ENCODE data around the gene SHC4. TPM values are rescaled to one million over a fixed set of nuclear protein-coding genes. Genes with fewer than 3 reads are reported as not detected.

SHC4 gene
- total RNA-seq, 6 donors from 2014 or later, result under 0.01 to 0.59 (median 0.20) TPM; not detected in 2

GRCh38 chr15:48798319-48798718, 165.4 kb downstream of the SHC4 start:
- DNase-seq (no peak), ATAC-seq (ENCODE audit: low FRiP score in 2 of 2) (no peak)
- no peaks in the 10 kb centered on the region for H3K9me3 ChIP-seq
- 74 to 86% methylated on average over 1 of the region's 1 CpG for WGBS, 2 donors
- H3K4me1 ChIP-seq, result peaks cover 0 to 21% (median 11%) of the 10 kb centered on the region in 4 donors
- no peak overlapping the region for H3K4me3 ChIP-seq
- no peak overlapping the region for H3K27ac ChIP-seq
- H3K36me3 ChIP-seq, result no peaks in the 10 kb centered on the region
- TF ChIP-seq EP300 (IDR thresholded peaks at IDR 0.05) (no peak), POLR2AphosphoS5 (IDR thresholded peaks at IDR 0.05) (no peak), POLR2A (IDR thresholded peaks at IDR 0.05) (no peak), CTCF (IDR thresholded peaks at IDR 0.05) (no peak)
- H3K27me3 ChIP-seq, result no peaks in the 10 kb centered on the region

- TF ChIP-seq POLR2AphosphoS5 (IDR thresholded peaks at IDR 0.05), result no peak
- peak in 1 of 4 donors; percentile 22 for TF ChIP-seq EP300 (IDR thresholded peaks at IDR 0.05)
- no peak overlapping the region for H3K4me3 ChIP-seq
- peak overlapping the region in 1 of 4 donors; percentile 14 for H3K27ac ChIP-seq
These were observed 166.8 kb downstream of the SHC4 start for GRCh38 chr15:48796930-48797329.

GRCh38 chr15:48796521-48796920, 167.2 kb downstream of the SHC4 start:
- H3K27ac ChIP-seq, result peak overlapping the region in 1 of 4 donors; percentile 14
- TF ChIP-seq POLR2AphosphoS5 (IDR thresholded peaks at IDR 0.05) (no peak), POLR2A (IDR thresholded peaks at IDR 0.05) (no peak), EP300 (IDR thresholded peaks at IDR 0.05) (no peak), CTCF (IDR thresholded peaks at IDR 0.05) (no peak)
- WGBS, 2 donors, result 83 to 95% methylated on average over 3 of the region's 3 CpGs
- peaks cover 0 to 4% (median 0%) of the 10 kb centered on the region in 4 donors for H3K36me3 ChIP-seq
- ATAC-seq (ENCODE audit: low FRiP score in 2 of 2) (no peak), DNase-seq (no peak)
- no peaks in the 10 kb centered on the region for H3K27me3 ChIP-seq
- peaks cover 0 to 21% (median 11%) of the 10 kb centered on the region in 4 donors for H3K4me1 ChIP-seq
- H3K9me3 ChIP-seq, result no peaks in the 10 kb centered on the region
- H3K4me3 ChIP-seq, result no peak overlapping the region

More at GRCh38 chr15:48796930-48797329, 166.8 kb downstream of the SHC4 start:
- ATAC-seq (ENCODE audit: low FRiP score in 2 of 2) (peak; percentile 33 to 67), DNase-seq (no peak)
- WGBS, 2 donors, result 45 to 49% methylated on average over 3 of the region's 3 CpGs
- Histone ChIP-seq H3K4me1 (peaks cover 0 to 21% (median 11%) of the 10 kb centered on the region in 4 donors), H3K27me3 (no peaks in the 10 kb centered on the region), H3K9me3 (no peaks in the 10 kb centered on the region), H3K36me3 (peaks cover 0 to 4% (median 0%) of the 10 kb centered on the region in 4 donors)

GRCh38 chr15:48795901-48796300, 167.8 kb downstream of the SHC4 start:
- WGBS, 2 donors, result 81 to 82% methylated on average over 3 of the region's 3 CpGs
- Histone ChIP-seq H3K36me3 (peaks cover 0 to 4% (median 0%) of the 10 kb centered on the region in 4 donors), H3K9me3 (no peaks in the 10 kb centered on the region), H3K4me3 (no peak overlapping the region), H3K27ac (no peak overlapping the region), H3K4me1 (peaks cover 0 to 21% (median 11%) of the 10 kb centered on the region in 4 donors), H3K27me3 (no peaks in the 10 kb centered on the region)
- DNase-seq, result no peak
- no peak for TF ChIP-seq CTCF (IDR thresholded peaks at IDR 0.05)
- TF ChIP-seq POLR2A (IDR thresholded peaks at IDR 0.05), result no peak
- no peak for TF ChIP-seq EP300 (IDR thresholded peaks at IDR 0.05)
- no peak for ATAC-seq (ENCODE audit: low FRiP score in 2 of 2)

GRCh38 chr15:48794697-48795134, 169.0 kb downstream of the SHC4 start:
- no peak for DNase-seq

More at GRCh38 chr15:48794697-48795134, 169.0 kb downstream of the SHC4 start:
- Histone ChIP-seq H3K9me3 (no peaks in the 10 kb centered on the region), H3K4me3 (no peak overlapping the region), H3K27me3 (no peaks in the 10 kb centered on the region), H3K36me3 (peaks cover 0 to 4% (median 0%) of the 10 kb centered on the region in 4 donors), H3K27ac (peak overlapping the region in 3 of 4 donors; percentile 42 to 70 (median 64)), H3K4me1 (peaks cover 0 to 21% (median 11%) of the 10 kb centered on the region in 4 donors)
- peak; percentile 77 to 87 for ATAC-seq (ENCODE audit: low FRiP score in 2 of 2)
- WGBS, 2 donors, result 57 to 63% methylated on average over 2 of the region's 2 CpGs
- TF ChIP-seq EP300 (IDR thresholded peaks at IDR 0.05) (no peak), POLR2AphosphoS5 (IDR thresholded peaks at IDR 0.05) (no peak), CTCF (IDR thresholded peaks at IDR 0.05) (no peak), POLR2A (IDR thresholded peaks at IDR 0.05) (no peak)
